PC-3 (cell line): ENCODE results near the gene ENG. TPM values are rescaled to one million over a fixed set of nuclear protein-coding genes. Genes with fewer than 3 reads are reported as not detected.

Experiments used
- ATAC-seq: fragments of 200-7000 bp; cut with Tn5 transposase; 2 replicates; pipeline ENCODE4 v1.9.1; 2020; ENCODE audit warnings: mild to moderate bottlenecking, moderate library complexity
- BruUV-seq: library from RNA; stranded (reverse); fragments of 400-500 nt; replicated peaks from 2 replicates; lab custom pipeline; 2021; lab: Mats Ljungman, UMichigan
- CTCF ChIA-PET: fragments of 300-600 bp; sonication (Branson Sonifier 250); formaldehyde crosslinking; loops from one replicate; lab custom pipeline; 2022; ENCODE audit warnings: antibody characterized with exemption; lab: Charles Lee
- POLR2A ChIA-PET: fragments of 300-600 bp; sonication (Branson Sonifier 250); formaldehyde crosslinking; loops from one replicate; lab custom pipeline; 2022; ENCODE audit warnings: antibody characterized with exemption; ENCODE audit not compliant: unreplicated experiment; lab: Charles Lee
- DNase-seq: peaks from one replicate; pipeline ENCODE4 v3.0.0-alpha.2; 2015
- H2AFZ ChIP-seq: fragments of 300-600 bp; sonication (generic); 2 replicates; pipeline ENCODE4 v1.6.0; 2016; ENCODE audit warnings: antibody characterized with exemption, low read length
- H3F3A ChIP-seq: fragments of 300-600 bp; sonication (generic); one replicate; pipeline ENCODE4 v1.6.0; 2017; ENCODE audit warnings: antibody characterized with exemption, low read length, control low read depth, mild to moderate bottlenecking; ENCODE audit not compliant: unreplicated experiment
- H3K27ac ChIP-seq: fragments of 300-600 bp; sonication (generic); 2 replicates; pipeline ENCODE4 v1.5.1; 2016; ENCODE audit warnings: mild to moderate bottlenecking, low read length
- H3K27me3 ChIP-seq: fragments of 300-600 bp; sonication (generic); 2 replicates; pipeline ENCODE4 v1.6.1; 2016; ENCODE audit warnings: low read length, mixed read lengths
- H3K36me3 ChIP-seq: fragments of 300-600 bp; sonication (generic); 2 replicates; pipeline ENCODE4 v1.6.1; 2016; ENCODE audit warnings: low read depth, mixed run types, low read length, mixed read lengths
- H3K4me1 ChIP-seq: fragments of 300-600 bp; sonication (generic); 2 replicates; pipeline ENCODE4 v1.5.1; 2016; ENCODE audit warnings: low read length; ENCODE audit not compliant: insufficient read depth
- H3K4me2 ChIP-seq: fragments of 300-600 bp; sonication (generic); 2 replicates; pipeline ENCODE4 v1.6.0; 2016; ENCODE audit warnings: low read length
- H3K4me3 ChIP-seq: fragments of 300-600 bp; sonication (generic); 2 replicates; pipeline ENCODE4 v1.5.1; 2016; ENCODE audit warnings: mild to moderate bottlenecking, low read length, mixed read lengths
- H3K79me2 ChIP-seq: fragments of 300-600 bp; sonication (generic); 2 replicates; pipeline ENCODE4 v1.6.1; 2017; ENCODE audit warnings: low read length, mixed read lengths
- H3K9ac ChIP-seq: fragments of 300-600 bp; sonication (generic); 2 replicates; pipeline ENCODE4 v1.6.0; 2016; ENCODE audit warnings: mild to moderate bottlenecking, low read length
- H3K9me2 ChIP-seq: fragments of 300-600 bp; sonication (generic); replicated peaks from 2 replicates; pipeline ENCODE4 v1.6.1; 2016; ENCODE audit warnings: mixed run types, low read length, mixed read lengths
- H3K9me3 ChIP-seq: fragments of 300-600 bp; sonication (generic); 2 replicates; pipeline ENCODE4 v1.6.1; 2016; ENCODE audit warnings: low read length, mixed read lengths
- H4K20me1 ChIP-seq: fragments of 300-600 bp; sonication (generic); 2 replicates; pipeline ENCODE4 v1.6.1; 2016; ENCODE audit warnings: low read length, mixed read lengths
- EZH2 ChIP-seq: fragments of 300-600 bp; sonication (generic); IDR thresholded peaks from one replicate; pipeline ENCODE4 v1.6.1; 2017; ENCODE audit warnings: antibody characterized with exemption, mild to moderate bottlenecking, low read length; ENCODE audit not compliant: unreplicated experiment
- EZH2phosphoT487 ChIP-seq: fragments of 300-600 bp; sonication (generic); IDR thresholded peaks from 2 replicates; pipeline ENCODE4 v1.6.1; 2018; ENCODE audit warnings: mild to moderate bottlenecking, antibody characterized with exemption, low read length, borderline replicate concordance
- intact Hi-C: fragments of 100-400 bp; cut with micrococcal nuclease; formaldehyde crosslinking; loops from 2 replicates; pipeline ENCODE4 v1.9.0; 2023
- total RNA-seq: library from RNA; depleted of rRNA; stranded (reverse); fragments of >200 nt; gene quantifications from 2 replicates; pipeline ENCODE4 v1.2.3, GENCODE V29; 2014
- TF ChIP-seq, protein P1 (sequence below): fragments of 300-600 bp; sonication (generic); conservative IDR thresholded peaks from 2 replicates; pipeline ENCODE4 v1.5.1; 2017; ENCODE audit warnings: antibody characterized with exemption, low read depth, mild to moderate bottlenecking, low read length

ENG gene
- total RNA-seq, 1 experiment from 2014 or later = 1.1 TPM

DNA sequence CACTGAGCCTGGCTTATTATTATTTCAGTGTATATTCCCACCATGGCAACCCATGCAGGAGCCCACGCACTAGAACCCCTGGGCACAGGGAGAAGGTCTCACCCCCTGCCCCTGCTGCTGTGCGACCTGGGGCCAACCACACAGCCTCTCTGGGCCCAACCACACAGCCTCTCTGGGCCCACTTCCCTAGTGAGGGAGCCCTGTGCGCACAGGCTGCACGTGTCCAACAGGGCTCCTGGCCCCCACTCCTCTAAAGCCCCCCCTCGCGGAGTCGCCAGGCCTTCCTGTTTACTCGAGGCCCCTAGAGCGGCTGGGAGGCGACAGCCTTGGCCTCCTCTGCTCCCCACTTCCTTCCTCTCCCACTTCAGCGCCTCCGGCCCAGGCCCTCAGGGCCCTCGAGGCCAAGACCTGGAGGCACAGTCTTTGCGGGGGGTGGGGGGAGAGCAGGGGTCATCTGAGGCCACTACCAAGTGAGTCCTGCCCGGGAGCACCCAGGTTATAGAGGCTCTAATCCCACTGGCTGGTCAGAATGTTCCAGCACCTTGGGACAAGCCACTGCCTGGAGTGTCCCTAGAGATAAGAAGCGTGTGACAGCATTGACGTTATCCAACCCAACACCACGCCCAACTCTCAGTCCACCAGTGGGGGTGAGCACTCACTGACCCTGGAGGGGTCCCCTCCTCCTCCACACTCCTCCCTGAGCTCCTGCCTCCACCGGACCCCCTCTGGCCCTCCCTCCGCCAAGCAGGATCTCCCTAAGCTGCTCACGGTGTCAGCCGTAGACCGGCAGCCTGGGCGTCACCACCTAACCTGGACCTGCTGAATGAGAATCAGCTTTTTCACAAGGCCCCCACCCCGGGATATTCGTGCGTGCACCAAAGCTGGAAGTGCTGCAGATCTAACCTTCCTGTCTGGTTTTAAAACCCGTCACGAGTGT is 7.9 kb upstream of the ENG start:
- H2AFZ ChIP-seq = no peak overlapping the region
- POLR2A ChIA-PET = no interaction called here
- CTCF ChIA-PET = no interaction called here

DNA sequence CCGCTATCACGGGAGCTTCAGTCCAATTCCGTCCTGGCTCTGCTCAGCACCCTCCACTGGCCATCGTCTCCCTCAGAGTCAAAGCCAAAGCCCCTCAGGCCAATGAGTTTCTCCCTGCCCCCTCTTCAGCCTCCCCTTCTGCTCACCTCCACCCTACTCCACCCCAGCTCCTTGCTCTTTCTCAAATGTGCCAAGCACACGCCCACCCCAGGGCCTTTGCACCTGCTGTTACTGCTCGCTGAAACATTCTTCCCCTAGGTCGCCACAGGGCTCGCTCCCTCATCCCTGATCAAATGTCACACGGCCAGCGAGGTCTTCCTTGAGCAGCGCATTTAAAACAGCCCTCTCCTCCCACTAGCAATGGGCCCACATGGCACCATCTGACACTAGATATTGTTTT is 6.3 kb upstream of the ENG start:
- CTCF ChIA-PET = interaction anchor here (0.6 kb wide), 1 partner anchor 60 kb away, joined by 3 read pairs; no protein-coding TSS in a partner anchor
- intact Hi-C loops = no loop called here

More for the DNA sequence above, 7.9 kb upstream of the ENG start:
- Histone ChIP-seq H3K9ac (no peak overlapping the region), H3K79me2 (no peaks in the 10 kb centered on the region), H3F3A (no peaks in the 10 kb centered on the region), H3K36me3 (no peaks in the 10 kb centered on the region), H3K4me2 (no peak overlapping the region), H3K27me3 (no peaks in the 10 kb centered on the region), H3K9me3 (no peaks in the 10 kb centered on the region), H3K9me2 (no peaks in the 10 kb centered on the region), H3K4me3 (no peak overlapping the region), H3K27ac (no peak overlapping the region), H4K20me1 (no peaks in the 10 kb centered on the region), H3K4me1 (no peaks in the 10 kb centered on the region)
- no peak for ATAC-seq
- DNase-seq = no peak
- TF ChIP-seq EZH2 (no peak), EZH2phosphoT487 (no peak)
- TF ChIP-seq, protein P1, sequence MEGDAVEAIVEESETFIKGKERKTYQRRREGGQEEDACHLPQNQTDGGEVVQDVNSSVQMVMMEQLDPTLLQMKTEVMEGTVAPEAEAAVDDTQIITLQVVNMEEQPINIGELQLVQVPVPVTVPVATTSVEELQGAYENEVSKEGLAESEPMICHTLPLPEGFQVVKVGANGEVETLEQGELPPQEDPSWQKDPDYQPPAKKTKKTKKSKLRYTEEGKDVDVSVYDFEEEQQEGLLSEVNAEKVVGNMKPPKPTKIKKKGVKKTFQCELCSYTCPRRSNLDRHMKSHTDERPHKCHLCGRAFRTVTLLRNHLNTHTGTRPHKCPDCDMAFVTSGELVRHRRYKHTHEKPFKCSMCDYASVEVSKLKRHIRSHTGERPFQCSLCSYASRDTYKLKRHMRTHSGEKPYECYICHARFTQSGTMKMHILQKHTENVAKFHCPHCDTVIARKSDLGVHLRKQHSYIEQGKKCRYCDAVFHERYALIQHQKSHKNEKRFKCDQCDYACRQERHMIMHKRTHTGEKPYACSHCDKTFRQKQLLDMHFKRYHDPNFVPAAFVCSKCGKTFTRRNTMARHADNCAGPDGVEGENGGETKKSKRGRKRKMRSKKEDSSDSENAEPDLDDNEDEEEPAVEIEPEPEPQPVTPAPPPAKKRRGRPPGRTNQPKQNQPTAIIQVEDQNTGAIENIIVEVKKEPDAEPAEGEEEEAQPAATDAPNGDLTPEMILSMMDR = no peak
- intact Hi-C loops = no loop called here
- BruUV-seq = no TSS peak

More for the DNA sequence above, 6.3 kb upstream of the ENG start:
- H3K79me2 ChIP-seq = no peaks in the 10 kb centered on the region
- no peak for ATAC-seq
- no peaks in the 10 kb centered on the region for H3K4me1 ChIP-seq
- H4K20me1 ChIP-seq = no peaks in the 10 kb centered on the region
- H3K4me3 ChIP-seq = no peak overlapping the region
- BruUV-seq = no TSS peak
- no peak for DNase-seq
- no peak overlapping the region for H3K27ac ChIP-seq
- no peaks in the 10 kb centered on the region for H3K9me2 ChIP-seq
- H3F3A ChIP-seq = no peaks in the 10 kb centered on the region
- H3K9me3 ChIP-seq = no peaks in the 10 kb centered on the region
- H3K4me2 ChIP-seq = no peak overlapping the region
- no peaks in the 10 kb centered on the region for H3K27me3 ChIP-seq
- no peaks in the 10 kb centered on the region for H3K36me3 ChIP-seq
- H2AFZ ChIP-seq = no peak overlapping the region
- TF ChIP-seq EZH2 (no peak), EZH2phosphoT487 (no peak)
- TF ChIP-seq, protein P1 = no peak
- H3K9ac ChIP-seq = no peak overlapping the region
- POLR2A ChIA-PET = no interaction called here
